ENCODE results near the gene TPD52L2. TPM values are rescaled to one million over a fixed set of nuclear protein-coding genes. Genes with fewer than 3 reads are reported as not detected.

TPD52L2 gene
- total RNA-seq, 4 donors from 2014 or later, result 102 to 131 (median 113) TPM

DNA sequence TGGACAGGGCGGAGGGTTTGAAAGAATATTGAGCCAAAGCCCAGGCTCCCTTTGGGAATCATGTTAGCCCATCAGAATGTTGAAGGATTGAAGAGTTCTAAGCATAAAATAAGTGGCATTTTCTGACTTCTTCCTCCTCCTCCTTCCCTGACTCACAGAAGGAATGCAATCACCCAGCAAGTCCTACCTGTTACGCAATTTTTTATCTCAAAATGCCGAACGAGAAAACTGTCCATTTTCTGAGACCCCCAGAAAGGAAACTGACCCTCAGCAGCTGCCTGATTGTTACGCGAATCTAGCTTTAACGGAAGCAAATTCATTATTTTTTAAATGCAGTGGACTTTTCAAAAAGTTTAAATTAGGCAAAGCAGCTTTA is 25.1 kb downstream of the TPD52L2 start:
- DNase-seq (ENCODE audit: low spot score) (no peak), ATAC-seq (ENCODE audit: low FRiP score) (no peak)
- TF ChIP-seq CTCF (IDR thresholded peaks at IDR 0.05), result no peak

- DNase-seq (ENCODE audit: low spot score), result no peak
- no peak for ATAC-seq (ENCODE audit: low FRiP score)
- TF ChIP-seq CTCF (IDR thresholded peaks at IDR 0.05), result no peak
These were observed 25.5 kb downstream of the TPD52L2 start for GRCh38 chr20:63890616-63891015.

DNA sequence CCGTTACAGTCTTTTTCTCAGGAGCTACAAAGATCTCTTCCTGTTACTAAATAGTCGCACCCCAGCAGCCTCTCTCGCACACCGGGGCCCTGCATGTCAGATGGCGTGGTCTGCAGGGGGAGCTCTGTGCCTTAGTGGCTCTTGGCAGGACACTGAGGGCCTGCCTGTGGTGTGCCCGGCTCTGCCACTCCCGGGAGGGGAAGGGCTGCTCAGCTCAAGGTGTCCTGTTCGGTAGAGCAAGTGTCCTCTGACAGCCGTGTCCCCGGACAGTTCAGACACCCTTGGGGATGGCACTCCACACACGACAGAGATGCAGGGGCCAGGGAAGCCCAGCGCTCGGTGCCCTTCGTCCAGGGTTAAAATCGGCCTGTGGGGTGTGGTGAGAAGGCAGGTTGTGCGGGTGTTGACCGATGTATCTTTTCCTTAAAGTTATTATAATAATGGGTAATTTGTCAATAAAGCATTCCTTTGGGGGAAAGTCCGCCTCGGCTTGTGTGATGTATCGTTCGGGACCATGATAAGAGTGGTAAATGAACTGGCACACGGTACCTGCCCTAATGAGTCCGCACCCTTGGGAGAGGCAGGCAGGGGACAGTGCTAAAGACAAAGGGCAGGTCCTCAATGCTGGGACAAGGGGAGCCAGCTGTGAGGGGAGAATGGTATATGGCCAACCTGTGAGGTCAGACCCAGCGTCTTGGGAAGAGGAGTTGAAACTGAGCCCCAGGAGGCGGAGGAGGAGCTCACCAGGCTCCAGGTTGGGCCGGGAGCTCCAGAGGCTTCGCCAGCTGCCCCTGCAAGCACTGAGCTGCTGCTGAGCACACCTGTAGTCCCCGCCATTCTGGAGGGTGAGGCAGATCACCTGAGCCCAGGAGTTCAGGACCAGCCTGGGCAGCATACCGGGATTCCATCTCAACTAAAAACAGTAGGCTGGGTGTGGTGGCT is 26.3 kb downstream of the TPD52L2 start:
- TF ChIP-seq CTCF (IDR thresholded peaks at IDR 0.05), result no peak
- ATAC-seq (ENCODE audit: low FRiP score) (no peak), DNase-seq (ENCODE audit: low spot score) (no peak)

DNA sequence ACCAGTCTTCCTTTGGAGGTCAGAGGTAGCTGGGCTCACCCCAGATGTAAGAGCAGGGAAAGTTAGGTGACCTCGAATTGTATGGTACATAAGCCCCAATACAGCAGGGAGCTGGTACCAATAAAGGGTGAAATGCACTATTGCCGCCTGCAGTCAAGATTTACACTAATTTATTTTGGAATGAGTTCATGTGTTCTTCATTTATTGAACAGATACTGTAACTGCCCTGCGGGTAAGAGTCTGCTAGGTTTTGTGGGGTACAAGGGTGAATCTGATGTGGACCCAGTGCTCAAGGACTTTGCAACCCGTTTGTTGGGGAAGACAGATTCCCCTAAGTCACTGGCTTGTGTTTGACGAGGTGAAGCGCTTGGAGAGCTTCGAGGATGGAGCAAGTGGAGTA is 27.3 kb downstream of the TPD52L2 start:
- DNase-seq (ENCODE audit: low spot score) (no peak), ATAC-seq (ENCODE audit: low FRiP score) (no peak)
- TF ChIP-seq CTCF (IDR thresholded peaks at IDR 0.05), result no peak

- no peak for DNase-seq (ENCODE audit: low spot score)
- no peak for TF ChIP-seq CTCF (IDR thresholded peaks at IDR 0.05)
- no peak for ATAC-seq (ENCODE audit: low FRiP score)
These were observed 28.9 kb downstream of the TPD52L2 start for GRCh38 chr20:63893999-63894357.

DNA sequence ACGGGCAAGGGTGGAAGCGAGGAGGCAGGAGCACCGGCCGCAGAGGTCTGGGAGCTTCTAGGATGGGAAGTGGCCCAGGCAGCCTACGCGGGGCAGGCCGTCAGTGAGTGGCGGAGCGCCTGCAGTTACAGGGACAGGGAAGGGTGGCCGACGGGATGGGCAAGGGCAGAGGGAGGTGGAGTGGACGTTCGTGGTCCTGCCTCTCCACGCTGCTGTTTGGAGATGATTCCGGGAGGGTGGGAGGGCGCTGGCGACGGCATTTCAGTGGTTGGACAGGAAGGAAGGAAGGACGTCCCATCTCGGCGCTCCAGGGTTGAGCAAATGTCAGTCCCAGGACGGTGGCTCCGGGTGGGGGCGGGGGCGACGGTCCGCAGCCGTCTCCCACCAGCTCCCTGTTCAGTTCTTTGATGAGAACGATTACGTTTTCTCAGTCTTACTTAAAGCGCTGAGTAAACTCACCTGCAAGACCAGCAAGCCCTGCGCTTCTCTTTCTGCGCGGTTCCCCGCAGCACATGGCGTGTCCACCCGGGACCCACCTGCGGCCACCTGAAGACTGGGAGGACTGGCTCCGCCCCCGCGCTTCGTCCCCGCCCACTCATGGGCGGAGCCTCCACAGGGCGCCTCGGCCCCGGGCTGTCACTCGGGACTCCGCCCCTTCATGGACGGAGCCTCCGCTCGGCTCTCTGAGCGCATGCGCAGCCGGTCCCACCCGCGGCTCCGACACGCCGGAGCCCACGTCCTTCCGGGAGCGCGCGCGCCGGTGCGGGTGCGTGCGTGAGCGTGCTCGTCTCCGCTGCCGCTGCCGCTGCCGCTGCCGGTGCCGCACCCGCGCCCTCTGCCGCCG is 29.5 kb downstream of the TPD52L2 start, which contains the start of gene DNAJC5:
Gene DNAJC5 (plus strand): TSS at position 769 of the 844 bp plus-strand sequence. CDS start 33,220 bp downstream, outside the sequence.
- TF ChIP-seq CTCF (IDR thresholded peaks at IDR 0.05), result no peak
- peak; percentile 92 for ATAC-seq (ENCODE audit: low FRiP score)

More for the DNA sequence above, 29.5 kb downstream of the TPD52L2 start, which contains the start of gene DNAJC5:
- peak; percentile 78 for DNase-seq (ENCODE audit: low spot score)
